ENCODE results near the gene SH3GL1. TPM values are rescaled to one million over a fixed set of nuclear protein-coding genes. Genes with fewer than 3 reads are reported as not detected.

The SH3GL1 gene
- polyA plus RNA-seq, 2 of the 4 experiments (the other 2 are of a cell fraction): 20.1 to 34.7 TPM

DNA sequence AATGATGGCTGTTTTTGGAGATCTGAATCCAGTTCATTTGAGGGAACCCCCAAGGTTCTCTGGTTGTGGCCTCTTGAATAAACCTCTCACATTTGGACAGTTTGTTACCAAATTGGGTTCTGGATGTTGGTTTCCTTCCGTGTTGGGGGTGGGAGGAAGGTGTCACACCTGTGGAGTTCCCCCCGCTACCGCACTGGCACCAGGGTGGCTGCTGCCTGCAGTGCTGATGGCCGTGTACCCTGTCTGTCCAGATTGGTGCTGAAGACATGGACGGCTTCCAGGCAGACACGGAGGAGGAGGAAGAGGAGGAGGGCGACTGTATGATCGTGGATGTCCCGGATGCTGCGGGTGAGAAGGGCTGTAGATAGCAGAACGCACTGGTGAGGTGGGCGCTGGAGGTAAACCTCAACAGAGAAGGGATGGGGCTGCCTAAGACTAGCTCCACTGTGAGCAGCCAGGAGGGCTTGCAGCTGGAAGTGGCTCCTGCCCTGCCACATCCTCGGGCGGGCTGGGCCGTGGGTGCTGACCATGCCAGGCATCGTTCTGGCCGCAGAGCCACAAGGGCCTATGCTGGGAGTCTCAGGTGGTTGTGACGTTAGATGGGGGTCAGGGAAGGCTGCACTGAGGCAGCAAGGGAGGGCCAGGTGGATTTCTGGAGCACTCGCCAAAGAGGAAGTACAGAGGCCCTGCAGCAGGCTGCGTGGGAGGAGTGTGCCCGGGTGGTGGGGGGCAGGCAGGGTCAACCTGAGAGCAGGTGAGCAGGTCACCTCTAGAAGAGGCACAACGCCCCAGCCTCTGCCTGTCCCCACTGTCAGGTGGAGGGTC, 41.9 kb upstream of the SH3GL1 start:
- FAIRE-seq: no peak
- Histone ChIP-seq H3K4me3 (no peak overlapping the region), H3K4me1 (no peaks in the 10 kb centered on the region), H3K4me2 (no peak overlapping the region), H3K27ac (no peak overlapping the region), H3K9me3 (no peaks in the 10 kb centered on the region)
- no peak for TF ChIP-seq CEBPB (IDR thresholded peaks at IDR 0.05)
- TF ChIP-seq USF2 (IDR thresholded peaks at IDR 0.05): no peak
- no peak for TF ChIP-seq SMC3 (IDR thresholded peaks at IDR 0.05)
- no peak for TF ChIP-seq EHMT2 (IDR thresholded peaks at IDR 0.05; ENCODE audit: low read depth)
- TF ChIP-seq, protein P1, sequence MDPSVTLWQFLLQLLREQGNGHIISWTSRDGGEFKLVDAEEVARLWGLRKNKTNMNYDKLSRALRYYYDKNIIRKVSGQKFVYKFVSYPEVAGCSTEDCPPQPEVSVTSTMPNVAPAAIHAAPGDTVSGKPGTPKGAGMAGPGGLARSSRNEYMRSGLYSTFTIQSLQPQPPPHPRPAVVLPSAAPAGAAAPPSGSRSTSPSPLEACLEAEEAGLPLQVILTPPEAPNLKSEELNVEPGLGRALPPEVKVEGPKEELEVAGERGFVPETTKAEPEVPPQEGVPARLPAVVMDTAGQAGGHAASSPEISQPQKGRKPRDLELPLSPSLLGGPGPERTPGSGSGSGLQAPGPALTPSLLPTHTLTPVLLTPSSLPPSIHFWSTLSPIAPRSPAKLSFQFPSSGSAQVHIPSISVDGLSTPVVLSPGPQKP (IDR thresholded peaks at IDR 0.05; ENCODE audit: low read depth, low read length): no peak
- TF ChIP-seq NPAS2 (CRISPR knock-in tag; IDR thresholded peaks at IDR 0.05; ENCODE audit: borderline replicate concordance): no peak
- TF ChIP-seq RFX5 (IDR thresholded peaks at IDR 0.05): no peak
- no peak for TF ChIP-seq GATA3 (IDR thresholded peaks at IDR 0.05; ENCODE audit: borderline replicate concordance)
- no peak for TF ChIP-seq NR3C1 (IDR thresholded peaks at IDR 0.05)
- TF ChIP-seq KDM1A (IDR thresholded peaks at IDR 0.05; ENCODE audit: low read depth): no peak
- no peak for TF ChIP-seq E2F6 (IDR thresholded peaks at IDR 0.05; ENCODE audit: borderline replicate concordance, low read depth)
- TF ChIP-seq FOSB (CRISPR knock-in tag; IDR thresholded peaks at IDR 0.05): no peak
- no peak for TF ChIP-seq CHD2 (IDR thresholded peaks at IDR 0.05; ENCODE audit: low read length, partially characterized antibody)
- TF ChIP-seq RNF2 (IDR thresholded peaks at IDR 0.05; ENCODE audit: borderline replicate concordance, low read depth): no peak
- no peak for TF ChIP-seq ZFP36 (IDR thresholded peaks at IDR 0.05; ENCODE audit: borderline replicate concordance, partially characterized antibody)
- TF ChIP-seq FOSL2 (IDR thresholded peaks at IDR 0.05): no peak
- TF ChIP-seq FOSL2 (CRISPR knock-in tag; IDR thresholded peaks at IDR 0.05): no peak
- TF ChIP-seq CBX8 (IDR thresholded peaks at IDR 0.05): no peak
- no peak for TF ChIP-seq ESRRA (IDR thresholded peaks at IDR 0.05; ENCODE audit: borderline replicate concordance, low read length)
- ChIA-PET POLR2A (no interaction called here), CTCF (no interaction called here)
- WGBS (ENCODE audit: missing lambda C conversion rate): 91% methylated on average over 19 of the region's 22 CpGs
- no peak for DNase-seq (ENCODE audit: low read depth in 1 of 2, low spot score in 1 of 2)
- ATAC-seq: no peak; a peak in 1 of 6 replicates

- DNase-seq (ENCODE audit: low read depth in 1 of 2, low spot score in 1 of 2): no peak
- ATAC-seq: no peak
- no peak overlapping the region for H3K27ac ChIP-seq
- CTCF ChIA-PET: interaction anchor here (0.7 to 0.9 kb wide), 2 partner anchors 16 to 211 kb away, joined by 3 read pairs; no protein-coding TSS in a partner anchor
- POLR2A ChIA-PET: no interaction called here
- FAIRE-seq: no peak
- no peak overlapping the region for H3K4me3 ChIP-seq
- no peaks in the 10 kb centered on the region for H3K9me3 ChIP-seq
- no peaks in the 10 kb centered on the region for H3K4me1 ChIP-seq
- H3K4me2 ChIP-seq: no peak overlapping the region
- WGBS (ENCODE audit: missing lambda C conversion rate): 90% methylated on average over 12 of the region's 12 CpGs
- TF ChIP-seq FOXS1 (CRISPR knock-in tag; IDR thresholded peaks at IDR 0.05): no peak
- TF ChIP-seq, protein P2, sequence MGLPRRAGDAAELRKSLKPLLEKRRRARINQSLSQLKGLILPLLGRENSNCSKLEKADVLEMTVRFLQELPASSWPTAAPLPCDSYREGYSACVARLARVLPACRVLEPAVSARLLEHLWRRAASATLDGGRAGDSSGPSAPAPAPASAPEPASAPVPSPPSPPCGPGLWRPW (IDR thresholded peaks at IDR 0.05): no peak
- no peak for TF ChIP-seq CHD2 (IDR thresholded peaks at IDR 0.05; ENCODE audit: low read length, partially characterized antibody)
- no peak for TF ChIP-seq ZSCAN20 (CRISPR knock-in tag; IDR thresholded peaks at IDR 0.05)
- no peak for TF ChIP-seq CBX2 (IDR thresholded peaks at IDR 0.05; ENCODE audit: borderline replicate concordance, low read depth)
- no peak for TF ChIP-seq HDAC2 (IDR thresholded peaks at IDR 0.05)
- TF ChIP-seq KDM5A (IDR thresholded peaks at IDR 0.05): no peak
- no peak for TF ChIP-seq SREBF2 (IDR thresholded peaks at IDR 0.05)
- no peak for TF ChIP-seq ESRRA (IDR thresholded peaks at IDR 0.05; ENCODE audit: borderline replicate concordance, low read length)
- TF ChIP-seq E2F6 (IDR thresholded peaks at IDR 0.05; ENCODE audit: borderline replicate concordance, low read depth): no peak
- no peak for TF ChIP-seq FOSB (CRISPR knock-in tag; IDR thresholded peaks at IDR 0.05)
Measured at GRCh38 chr19:4439243-4439642, 38.9 kb upstream of the SH3GL1 start.
